ENCODE measurements around the gene PPP2R5A. TPM values are rescaled to one million over a fixed set of nuclear protein-coding genes. Genes with fewer than 3 reads are reported as not detected.

Gene PPP2R5A
- total RNA-seq, 3 donors from 2014 or later = 56.5 to 63.9 (median 63.3) TPM

GRCh38 chr1:212396638-212397037 lies 111.4 kb downstream of the PPP2R5A start:
- Histone ChIP-seq H3K36me3 (ENCODE audit: low read depth) (no peaks in the 10 kb centered on the region), H3K9me3 (peaks cover 12% of the 10 kb centered on the region), H3K4me1 (ENCODE audit: low read depth) (no peaks in the 10 kb centered on the region), H3K4me3 (no peak overlapping the region)
- DNase-seq = no peak
- intact Hi-C loops (cut with DNase I, micrococcal nuclease) = no loop called here
- no peak for ATAC-seq
- no peak for TF ChIP-seq CTCF (IDR thresholded peaks at IDR 0.05)

- no peak for TF ChIP-seq CTCF (IDR thresholded peaks at IDR 0.05)
- ATAC-seq (no peak), DNase-seq (no peak)
- Histone ChIP-seq H3K36me3 (ENCODE audit: low read depth) (no peaks in the 10 kb centered on the region), H3K9me3 (peaks cover 12% of the 10 kb centered on the region), H3K4me3 (no peak overlapping the region), H3K4me1 (ENCODE audit: low read depth) (no peaks in the 10 kb centered on the region)
- intact Hi-C loops (cut with DNase I, micrococcal nuclease) = no loop called here
Measured at GRCh38 chr1:212397171-212397570, 112.0 kb downstream of the PPP2R5A start.

GRCh38 chr1:212401042-212401441 lies 115.8 kb downstream of the PPP2R5A start:
- ATAC-seq (no peak), DNase-seq (no peak)
- Histone ChIP-seq H3K4me3 (no peak overlapping the region), H3K36me3 (ENCODE audit: low read depth) (no peaks in the 10 kb centered on the region), H3K9me3 (peaks cover 11% of the 10 kb centered on the region), H3K4me1 (ENCODE audit: low read depth) (no peaks in the 10 kb centered on the region)
- TF ChIP-seq CTCF (IDR thresholded peaks at IDR 0.05) = no peak
- intact Hi-C loops (cut with DNase I, micrococcal nuclease) = no loop called here

- DNase-seq (no peak), ATAC-seq (no peak)
- intact Hi-C loops (cut with DNase I, micrococcal nuclease) = no loop called here
- TF ChIP-seq CTCF (IDR thresholded peaks at IDR 0.05) = no peak
- Histone ChIP-seq H3K9me3 (peaks cover 2% of the 10 kb centered on the region), H3K4me3 (no peak overlapping the region), H3K36me3 (ENCODE audit: low read depth) (no peaks in the 10 kb centered on the region), H3K4me1 (ENCODE audit: low read depth) (no peaks in the 10 kb centered on the region)
Measured at GRCh38 chr1:212401838-212402582, 116.8 kb downstream of the PPP2R5A start.

- ATAC-seq (no peak), DNase-seq (no peak)
- intact Hi-C loops (cut with DNase I, micrococcal nuclease) = no loop called here
- TF ChIP-seq CTCF (IDR thresholded peaks at IDR 0.05) = no peak
- Histone ChIP-seq H3K36me3 (ENCODE audit: low read depth) (no peaks in the 10 kb centered on the region), H3K9me3 (no peaks in the 10 kb centered on the region), H3K4me3 (no peak overlapping the region), H3K4me1 (ENCODE audit: low read depth) (no peaks in the 10 kb centered on the region)
Measured at GRCh38 chr1:212402666-212403321, 117.6 kb downstream of the PPP2R5A start.
